ENCODE data around the gene PTBP3.

DNA sequence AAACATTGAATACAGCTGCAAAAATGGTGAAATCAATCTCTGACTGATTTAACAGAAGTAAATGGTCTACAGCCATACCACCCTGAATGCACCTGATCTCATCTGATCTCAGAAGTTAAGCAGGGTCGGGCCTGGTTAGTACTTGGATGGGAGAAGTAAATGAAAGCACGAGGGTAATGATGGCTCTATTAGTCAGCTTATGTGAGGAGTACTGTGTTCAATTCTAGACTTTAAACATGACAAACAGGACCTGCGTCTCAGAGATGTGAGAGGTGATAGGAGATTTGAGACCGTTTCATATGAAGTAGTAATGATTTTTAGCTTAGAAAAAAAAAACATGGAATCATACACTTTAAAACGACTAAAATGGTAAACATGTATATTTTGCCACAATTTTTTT, 81.2 kb downstream of the PTBP3 start:
- TF ChIP-seq, protein P1, sequence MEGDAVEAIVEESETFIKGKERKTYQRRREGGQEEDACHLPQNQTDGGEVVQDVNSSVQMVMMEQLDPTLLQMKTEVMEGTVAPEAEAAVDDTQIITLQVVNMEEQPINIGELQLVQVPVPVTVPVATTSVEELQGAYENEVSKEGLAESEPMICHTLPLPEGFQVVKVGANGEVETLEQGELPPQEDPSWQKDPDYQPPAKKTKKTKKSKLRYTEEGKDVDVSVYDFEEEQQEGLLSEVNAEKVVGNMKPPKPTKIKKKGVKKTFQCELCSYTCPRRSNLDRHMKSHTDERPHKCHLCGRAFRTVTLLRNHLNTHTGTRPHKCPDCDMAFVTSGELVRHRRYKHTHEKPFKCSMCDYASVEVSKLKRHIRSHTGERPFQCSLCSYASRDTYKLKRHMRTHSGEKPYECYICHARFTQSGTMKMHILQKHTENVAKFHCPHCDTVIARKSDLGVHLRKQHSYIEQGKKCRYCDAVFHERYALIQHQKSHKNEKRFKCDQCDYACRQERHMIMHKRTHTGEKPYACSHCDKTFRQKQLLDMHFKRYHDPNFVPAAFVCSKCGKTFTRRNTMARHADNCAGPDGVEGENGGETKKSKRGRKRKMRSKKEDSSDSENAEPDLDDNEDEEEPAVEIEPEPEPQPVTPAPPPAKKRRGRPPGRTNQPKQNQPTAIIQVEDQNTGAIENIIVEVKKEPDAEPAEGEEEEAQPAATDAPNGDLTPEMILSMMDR (IDR thresholded peaks at IDR 0.05 in 4 of 5, conservative IDR thresholded peaks at IDR 0.05 in 1 of 5) = no peak
- TF ChIP-seq POLR2A (IDR thresholded peaks at IDR 0.05) = no peak

Measured in gastrocnemius medialis (tissue), 4 donors.